Measurements from ENCODE around the gene OR51E1.

The OR51E1 gene

GRCh38 chr11:4639931-4640330, 3.9 kb upstream of the OR51E1 start:
- H3K27ac ChIP-seq = no peak overlapping the region
- TF ChIP-seq CTCF (conservative IDR thresholded peaks at IDR 0.05) = no peak

- TF ChIP-seq CTCF (conservative IDR thresholded peaks at IDR 0.05) = no peak
Observed at GRCh38 chr11:4641501-4641900, 2.3 kb upstream of the OR51E1 start.

DNA sequence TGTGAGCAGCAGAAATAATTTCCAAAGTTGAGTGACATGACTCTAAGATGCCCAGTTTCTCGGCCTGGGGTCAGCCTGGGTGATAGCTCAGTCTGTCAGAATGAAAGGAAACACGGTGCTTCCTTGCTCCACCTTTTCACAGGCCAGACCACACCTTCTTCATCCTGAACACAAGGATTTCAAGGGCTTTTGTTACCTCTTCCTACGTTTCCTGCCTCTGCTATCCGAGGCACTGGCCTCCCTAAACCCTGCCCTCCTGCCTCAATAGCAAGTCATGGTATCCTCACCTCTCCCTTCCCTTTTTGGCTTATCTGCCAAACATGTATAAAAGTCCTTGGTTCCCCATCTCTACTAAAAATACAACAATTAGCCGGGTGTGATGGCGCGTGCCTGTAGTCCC, 1.7 kb upstream of the OR51E1 start:
- H3K27ac ChIP-seq = no peak overlapping the region
- TF ChIP-seq CTCF (conservative IDR thresholded peaks at IDR 0.05) = no peak

More at GRCh38 chr11:4641501-4641900, 2.3 kb upstream of the OR51E1 start:
- H3K27ac ChIP-seq = no peak overlapping the region

GRCh38 chr11:4643076-4643475, 706 bp upstream of the OR51E1 start:
- H3K27ac ChIP-seq = no peak overlapping the region
- TF ChIP-seq CTCF (conservative IDR thresholded peaks at IDR 0.05) = no peak

- no peak for TF ChIP-seq CTCF (conservative IDR thresholded peaks at IDR 0.05)
- 0 out of 2 replicates have a peak overlapping the region, but pooled peaks have one; percentile 10 for H3K27ac ChIP-seq
Observed at GRCh38 chr11:4644233-4644632, 451 bp downstream of the OR51E1 start.

DNA sequence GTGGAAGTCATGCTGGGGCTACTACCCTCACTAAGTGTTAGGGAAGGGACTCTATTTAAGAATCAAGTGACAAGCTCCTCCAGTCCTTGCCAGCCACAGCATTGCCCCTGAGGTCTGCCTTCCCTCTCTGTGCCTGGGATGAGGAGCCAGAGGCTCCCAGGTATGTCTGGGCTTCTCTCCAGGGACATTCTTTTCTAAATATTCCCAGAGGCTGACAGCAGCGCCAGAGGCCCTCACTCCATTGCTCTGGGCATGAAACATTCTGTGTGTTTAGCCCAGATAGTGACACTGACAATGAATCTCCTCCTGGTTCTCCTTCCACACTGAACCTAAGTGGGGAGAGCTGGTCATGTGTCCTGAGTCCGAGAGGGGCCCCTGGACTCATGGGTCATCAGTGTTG, 2.2 kb downstream of the OR51E1 start:
- H3K27ac ChIP-seq = peak overlapping the region; percentile 10; the same call in 1 of the 2 replicates
- TF ChIP-seq CTCF (conservative IDR thresholded peaks at IDR 0.05) = no peak

DNA sequence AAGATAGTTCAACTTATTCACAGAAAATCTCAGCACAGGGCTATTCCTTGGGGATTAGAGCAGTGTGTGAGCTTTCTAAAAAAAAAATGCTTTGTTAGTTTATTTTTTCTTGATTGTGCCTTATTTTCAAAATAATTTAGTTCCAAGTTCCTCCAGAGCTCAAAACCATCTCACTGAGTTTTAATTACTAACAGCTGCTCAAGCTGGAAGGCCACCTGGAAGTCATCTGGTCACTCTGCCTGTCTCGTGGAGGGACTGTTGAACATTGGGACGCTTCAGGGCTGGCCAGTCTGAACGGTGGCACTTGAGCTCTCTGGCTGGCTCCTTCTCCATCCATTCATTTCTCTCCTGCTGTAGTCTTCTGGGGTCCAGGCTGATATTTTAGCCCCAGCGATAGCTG, 4.0 kb downstream of the OR51E1 start:
- TF ChIP-seq CTCF (conservative IDR thresholded peaks at IDR 0.05) = no peak
- no peak overlapping the region for H3K27ac ChIP-seq

Measured in VCaP (cell line).